Prostate gland (tissue), 2 donors: ENCODE data around the gene DNAH5.

Experiments used
- CTCF ChIP-seq, 4 experiments: fragments of 200-600 bp in 2 of 4; fragments of 450-650 bp in 2 of 4; sonication (generic) in 2 of 4; IDR thresholded peaks; 1 replicate in 3 of 4; 2 replicates in 1 of 4; pipeline ENCODE4 v1.5.1; 2016 to 2019; ENCODE audit warnings: antibody characterized with exemption in 4 of 4, mild to moderate bottlenecking in 2 of 4, moderate library complexity in 2 of 4
- POLR2A ChIP-seq: fragments of 450-650 bp; IDR thresholded peaks from one replicate; pipeline ENCODE4 v1.6.1; 2016; ENCODE audit warnings: antibody characterized with exemption, mild to moderate bottlenecking
- POLR2AphosphoS5 ChIP-seq: sonication (generic); formaldehyde crosslinking; IDR thresholded peaks from one replicate; pipeline ENCODE4 v1.6.1; 2017; ENCODE audit warnings: antibody characterized with exemption

- no peak for TF ChIP-seq POLR2AphosphoS5
- TF ChIP-seq CTCF (IDR thresholded peaks at IDR 0.05): no peak
- no peak for TF ChIP-seq POLR2A
These were observed 49.4 kb upstream of the DNAH5 start for GRCh38 chr5:13993926-13994325.
